Esophagus muscularis mucosa (tissue), 4 donors: ENCODE data around the gene TULP3.

Experiments
- EP300 ChIP-seq: sonication (generic); formaldehyde crosslinking; IDR thresholded peaks from one replicate; pipeline ENCODE4 v1.6.1; 2017; ENCODE audit warnings: antibody characterized with exemption
- POLR2A ChIP-seq: fragments of 450-650 bp; IDR thresholded peaks from one replicate; pipeline ENCODE4 v1.6.1; 2017; ENCODE audit warnings: antibody characterized with exemption, moderate library complexity, mild to moderate bottlenecking, low read depth
- POLR2AphosphoS5 ChIP-seq, 2 donors: sonication (generic); formaldehyde crosslinking; IDR thresholded peaks; one replicate each; pipeline ENCODE4 v1.6.1; 2017; ENCODE audit warnings: antibody characterized with exemption in 2 of 2
- TF ChIP-seq, protein P1 (sequence below), 3 experiments: fragments of 200-600 bp in 2 of 3; fragments of 450-650 bp in 1 of 3; sonication (generic) in 2 of 3; IDR thresholded peaks; one replicate each; pipeline ENCODE4 v1.5.1; 2017 to 2019; ENCODE audit warnings: antibody characterized with exemption in 3 of 3, mild to moderate bottlenecking in 2 of 3, moderate library complexity in 1 of 3

- TF ChIP-seq POLR2A (no peak), POLR2AphosphoS5 (IDR thresholded peaks at IDR 0.05) (no peak), EP300 (no peak)
- TF ChIP-seq, protein P1, sequence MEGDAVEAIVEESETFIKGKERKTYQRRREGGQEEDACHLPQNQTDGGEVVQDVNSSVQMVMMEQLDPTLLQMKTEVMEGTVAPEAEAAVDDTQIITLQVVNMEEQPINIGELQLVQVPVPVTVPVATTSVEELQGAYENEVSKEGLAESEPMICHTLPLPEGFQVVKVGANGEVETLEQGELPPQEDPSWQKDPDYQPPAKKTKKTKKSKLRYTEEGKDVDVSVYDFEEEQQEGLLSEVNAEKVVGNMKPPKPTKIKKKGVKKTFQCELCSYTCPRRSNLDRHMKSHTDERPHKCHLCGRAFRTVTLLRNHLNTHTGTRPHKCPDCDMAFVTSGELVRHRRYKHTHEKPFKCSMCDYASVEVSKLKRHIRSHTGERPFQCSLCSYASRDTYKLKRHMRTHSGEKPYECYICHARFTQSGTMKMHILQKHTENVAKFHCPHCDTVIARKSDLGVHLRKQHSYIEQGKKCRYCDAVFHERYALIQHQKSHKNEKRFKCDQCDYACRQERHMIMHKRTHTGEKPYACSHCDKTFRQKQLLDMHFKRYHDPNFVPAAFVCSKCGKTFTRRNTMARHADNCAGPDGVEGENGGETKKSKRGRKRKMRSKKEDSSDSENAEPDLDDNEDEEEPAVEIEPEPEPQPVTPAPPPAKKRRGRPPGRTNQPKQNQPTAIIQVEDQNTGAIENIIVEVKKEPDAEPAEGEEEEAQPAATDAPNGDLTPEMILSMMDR (IDR thresholded peaks at IDR 0.05), result no peak
Measured at GRCh38 chr12:2860170-2860569, 30.5 kb upstream of the TULP3 start.
